H1 (cell line): ENCODE results near the gene APOL3. TPM values are rescaled to one million over a fixed set of nuclear protein-coding genes. Genes with fewer than 3 reads are reported as not detected.

ENCODE experiments used
- CTCF ChIA-PET: fragments of 300-600 bp; sonication (Branson Sonifier 250); formaldehyde crosslinking; loops from one replicate; lab custom pipeline; 2021; ENCODE audit not compliant: partially characterized antibody; lab: Charles Lee
- POLR2A ChIA-PET: fragments of 300-600 bp; sonication (Branson Sonifier 250); formaldehyde crosslinking; loops from one replicate; lab custom pipeline; 2021; ENCODE audit warnings: inconsistent platforms; ENCODE audit not compliant: partially characterized antibody; lab: Charles Lee
- DNase-seq, 2 experiments: peaks; one replicate each; pipeline versions ENCODE4 v3.0.0 to v3.0.0-alpha.2; 2010 to 2022; ENCODE audit warnings: low spot score in 2 of 2, low read depth in 1 of 2, mixed read lengths in 1 of 2
- FAIRE-seq: peaks from 2 replicates; lab custom pipeline; 2011; peaks lifted over from hg19 to GRCh38; lab: Jason Lieb, UNC
- H2AFZ ChIP-seq: 2 replicates; pipeline ENCODE4 v1.8.1; 2012; ENCODE audit warnings: low read length, inconsistent platforms
- H2AK5ac ChIP-seq: 2 replicates; pipeline ENCODE4 v1.6.1; 2013; ENCODE audit warnings: low read depth, low read length
- H2BK120ac ChIP-seq: replicated peaks from 2 replicates; pipeline ENCODE3; 2013; ENCODE audit warnings: low read depth, low read length, inconsistent platforms
- H2BK12ac ChIP-seq: 2 replicates; pipeline ENCODE4 v1.6.1; 2013; ENCODE audit warnings: low read depth, low read length
- H2BK15ac ChIP-seq: 2 replicates; pipeline ENCODE4 v1.6.1; 2013; ENCODE audit warnings: low read length
- H2BK20ac ChIP-seq: 2 replicates; pipeline ENCODE4 v1.6.1; 2013; ENCODE audit warnings: low read length
- H2BK5ac ChIP-seq: 2 replicates; pipeline ENCODE4 v1.6.1; 2013; ENCODE audit warnings: low read depth, low read length
- H3K14ac ChIP-seq: 2 replicates; pipeline ENCODE4 v1.6.1; 2013; ENCODE audit warnings: inconsistent platforms; ENCODE audit not compliant: insufficient read length
- H3K18ac ChIP-seq: 2 replicates; pipeline ENCODE4 v1.6.1; 2013; ENCODE audit warnings: low read length; ENCODE audit errors: extremely low read depth
- H3K23ac ChIP-seq: 2 replicates; pipeline ENCODE4 v1.6.1; 2013; ENCODE audit warnings: inconsistent platforms; ENCODE audit not compliant: insufficient read length
- H3K23me2 ChIP-seq: 2 replicates; pipeline ENCODE4 v1.6.1; 2013; ENCODE audit warnings: low read depth, low read length
- H3K27ac ChIP-seq: 2 replicates; pipeline ENCODE4 v1.6.1; 2011; ENCODE audit warnings: low read depth, low read length, inconsistent platforms
- H3K27me3 ChIP-seq, 4 experiments: replicated peaks in 1 of 4; 1 replicate in 1 of 4; 2 replicates in 3 of 4; pipeline versions ENCODE4 v1.6.1 to v1.8.1; 2011 to 2013; ENCODE audit warnings: low read length in 3 of 4, mild to moderate bottlenecking in 3 of 4, inconsistent platforms in 2 of 4, mixed read lengths in 2 of 4, moderate library complexity in 1 of 4; ENCODE audit not compliant: control insufficient read depth in 3 of 4, insufficient read depth in 3 of 4; ENCODE audit errors: extremely low read depth in 1 of 4
- H3K36me3 ChIP-seq, 4 experiments: 2 replicates each; pipeline versions ENCODE4 v1.6.1 to v1.8.1; 2011 to 2013; ENCODE audit warnings: mild to moderate bottlenecking in 4 of 4, low read length in 3 of 4, moderate library complexity in 2 of 4, control low read depth in 1 of 4, inconsistent platforms in 1 of 4; ENCODE audit not compliant: insufficient read depth in 4 of 4, control insufficient read depth in 2 of 4
- H3K4ac ChIP-seq: replicated peaks from 2 replicates; pipeline ENCODE3; 2013; ENCODE audit warnings: low read length, low read depth, mixed read lengths, inconsistent platforms; ENCODE audit not compliant: insufficient read length
- H3K4me1 ChIP-seq, 4 experiments: replicated peaks in 1 of 4; 1 replicate in 1 of 4; 2 replicates in 3 of 4; pipeline versions ENCODE4 v1.6.1 to v1.8.1; 2011 to 2013; ENCODE audit warnings: low read length in 3 of 4, inconsistent platforms in 2 of 4, mixed read lengths in 1 of 4; ENCODE audit not compliant: insufficient read depth in 4 of 4, control insufficient read depth in 3 of 4
- H3K4me2 ChIP-seq, 2 experiments: 2 replicates each; pipeline versions ENCODE4 v1.6.1 to v1.8.1; 2011 to 2013; ENCODE audit warnings: low read depth in 2 of 2, low read length in 2 of 2, control low read depth in 1 of 2, inconsistent platforms in 1 of 2, mild to moderate bottlenecking in 1 of 2; ENCODE audit not compliant: insufficient read depth in 1 of 2
- H3K4me3 ChIP-seq, 4 experiments: fragments of 200-600, 300-600 bp in 1 of 4; sonication (generic), shearing (Covaris generic), sonication (Bioruptor Twin) in 1 of 4; 2 replicates each; pipeline versions ENCODE4 v1.5.1 to v1.8.1; 2011 to 2016; ENCODE audit warnings: low read length in 4 of 4, low read depth in 3 of 4, control low read depth in 2 of 4, inconsistent platforms in 2 of 4, mild to moderate bottlenecking in 2 of 4, mixed read lengths in 1 of 4, moderate library complexity in 1 of 4; ENCODE audit not compliant: insufficient read depth in 2 of 4; ENCODE audit errors: extremely low read depth in 1 of 4
- H3K56ac ChIP-seq: replicated peaks from 2 replicates; pipeline ENCODE3; 2013; ENCODE audit warnings: low read depth, mild to moderate bottlenecking, mixed read lengths, low read length, inconsistent platforms; ENCODE audit not compliant: insufficient read length
- H3K79me1 ChIP-seq: 2 replicates; pipeline ENCODE4 v1.6.1; 2013; ENCODE audit warnings: low read depth, low read length, control low read depth
- H3K79me2 ChIP-seq, 2 experiments: 2 replicates each; pipeline versions ENCODE4 v1.6.1 to v1.8.1; 2012 to 2013; ENCODE audit warnings: low read length in 2 of 2, mild to moderate bottlenecking in 2 of 2, inconsistent platforms in 1 of 2; ENCODE audit not compliant: insufficient read depth in 2 of 2, control insufficient read depth in 1 of 2
- H3K9ac ChIP-seq, 4 experiments: replicated peaks in 1 of 4; 1 replicate in 1 of 4; 2 replicates in 3 of 4; pipeline versions ENCODE4 v1.6.1 to v1.8.1; 2011 to 2013; ENCODE audit warnings: low read depth in 3 of 4, low read length in 3 of 4, control low read depth in 2 of 4, mild to moderate bottlenecking in 2 of 4, moderate library complexity in 2 of 4, inconsistent platforms in 1 of 4; ENCODE audit errors: extremely low read depth in 1 of 4
- H3K9me3 ChIP-seq, 2 experiments: 2 replicates each; pipeline versions ENCODE4 v1.6.1 to v1.8.1; 2012 to 2013; ENCODE audit warnings: mild to moderate bottlenecking in 2 of 2, moderate library complexity in 2 of 2, control low read depth in 1 of 2, inconsistent platforms in 1 of 2, low read depth in 1 of 2, low read length in 1 of 2, mixed read lengths in 1 of 2; ENCODE audit not compliant: insufficient read depth in 2 of 2
- H4K20me1 ChIP-seq, 2 experiments: replicated peaks in 1 of 2; 2 replicates each; pipeline versions ENCODE3 to v1.8.1; 2011 to 2013; ENCODE audit warnings: inconsistent platforms in 2 of 2, low read length in 2 of 2, mild to moderate bottlenecking in 1 of 2; ENCODE audit not compliant: insufficient read depth in 2 of 2, control insufficient read depth in 1 of 2
- H4K5ac ChIP-seq: 2 replicates; pipeline ENCODE4 v1.6.1; 2013; ENCODE audit warnings: low read length, low read depth, mixed read lengths, inconsistent platforms; ENCODE audit not compliant: insufficient read length
- H4K8ac ChIP-seq: 2 replicates; pipeline ENCODE4 v1.8.0; 2013; ENCODE audit warnings: mild to moderate bottlenecking, moderate library complexity, low read length, inconsistent platforms; ENCODE audit not compliant: insufficient read depth; ENCODE audit errors: extremely low read depth
- H4K91ac ChIP-seq: replicated peaks from 2 replicates; pipeline ENCODE3; 2013; ENCODE audit warnings: low read length, mixed read lengths, inconsistent platforms; ENCODE audit not compliant: insufficient read length
- GTF2F1 ChIP-seq: IDR thresholded peaks from 2 replicates; pipeline ENCODE4 v1.6.1; 2012; ENCODE audit warnings: low read depth, low read length, improper control_type of control experiment, borderline replicate concordance
- KDM1A ChIP-seq: fragments of 200-600, 300-600 bp; sonication (generic); IDR thresholded peaks from 2 replicates; pipeline ENCODE4 v1.7.1; 2016; ENCODE audit warnings: mild to moderate bottlenecking, low read length, borderline replicate concordance
- KDM5A ChIP-seq: fragments of 200-600 bp; IDR thresholded peaks from 2 replicates; pipeline ENCODE4 v1.7.1; 2012; ENCODE audit warnings: mild to moderate bottlenecking, low read length, inconsistent platforms, mixed read lengths
- WGBS, 2 experiments: shearing (Covaris generic) in 1 of 2; methylation state at CpG; one replicate each; pipeline versions ENCODE4 v1.1.6 to v1.1.7; 2013 to 2015; ENCODE audit warnings: low lambda C conversion rate in 2 of 2, mixed read lengths in 2 of 2, inconsistent platforms in 1 of 2, low coverage in 1 of 2, missing lambda C conversion rate in 1 of 2; ENCODE audit not compliant: insufficient replicate concordance in 2 of 2, insufficient coverage in 1 of 2, insufficient read length in 1 of 2; ENCODE audit errors: extremely low coverage in 1 of 2, missing lambda C conversion rate in 1 of 2; 5-methylcytosine and 5-hydroxymethylcytosine counted together
- polyA plus RNA-seq, 7 experiments: library from polyadenylated mRNA; depleted of rRNA in 3 of 7; stranded (reverse) in 5 of 7; unstranded in 2 of 7; fragments of >200 nt in 5 of 7; fragments of 200-250 nt in 2 of 7; gene quantifications; 1 replicate in 5 of 7; 2 replicates in 1 of 7; 4 replicates in 1 of 7; pipeline versions ENCODE4 v1.2.1 to v1.2.3, GENCODE V29; 2011 to 2013; ENCODE audit warnings: missing spikeins in 2 of 7, mixed read lengths in 2 of 7
- total RNA-seq: library from RNA; stranded (reverse); fragmentation: NEBNext Ultra II Directional; extraction: Animal tissue kit (Norgen Biotek cat#: 25700); gene quantifications from 2 replicates; pipeline ENCODE4 v1.2.1, GENCODE V29; 2021

Gene APOL3
- total and polyA plus RNA-seq, 2 of the 8 experiments (the other 6 are each of a cell fraction or from before 2014, with no cell fraction given), result 0.12 TPM; not detected in 1

GRCh38 chr22:36106910-36107309 is 53.6 kb downstream of the APOL3 start:
- TF ChIP-seq KDM5A (no peak), GTF2F1 (no peak), KDM1A (peak; percentile 28; the same call in 1 of the 2 replicates)
- H3K4ac ChIP-seq, result no peak overlapping the region
- H3K36me3 ChIP-seq, result no peaks in the 10 kb centered on the region
- H3K4me2 ChIP-seq, result no peak overlapping the region
- CTCF ChIA-PET, result interaction anchor here (1.5 kb wide), 1 partner anchor 40 kb away, joined by 3 read pairs; no protein-coding TSS in a partner anchor
- H3K27ac ChIP-seq, result no peak overlapping the region
- no peaks in the 10 kb centered on the region for H4K20me1 ChIP-seq
- no peak overlapping the region for H3K4me3 ChIP-seq
- no peaks in the 10 kb centered on the region for H3K79me2 ChIP-seq
- no peak overlapping the region for H2BK5ac ChIP-seq
- POLR2A ChIA-PET, result no interaction called here
- H3K79me1 ChIP-seq, result no peaks in the 10 kb centered on the region
- H3K9ac ChIP-seq, result no peak overlapping the region
- DNase-seq (no peak), FAIRE-seq (no peak)
- H3K23me2 ChIP-seq, result no peaks in the 10 kb centered on the region
- no peak overlapping the region for H3K18ac ChIP-seq
- peaks cover 0 to 7% (median 4%) of the 10 kb centered on the region in 4 experiments; a peak in 5 of 7 replicates for H3K4me1 ChIP-seq
- no peak overlapping the region for H4K8ac ChIP-seq
- no peaks in the 10 kb centered on the region for H3K9me3 ChIP-seq
- no peak overlapping the region for H2AK5ac ChIP-seq
- H2BK12ac ChIP-seq, result no peak overlapping the region
- H3K14ac ChIP-seq, result no peak overlapping the region
- no peak overlapping the region for H4K91ac ChIP-seq
- no peak overlapping the region for H3K56ac ChIP-seq
- no peak overlapping the region for H3K23ac ChIP-seq
- no peak overlapping the region for H2BK20ac ChIP-seq
- no peak overlapping the region for H4K5ac ChIP-seq
- no peak overlapping the region for H2BK15ac ChIP-seq
- no peak overlapping the region for H2BK120ac ChIP-seq
- no peaks in the 10 kb centered on the region for H3K27me3 ChIP-seq
- WGBS, 2 experiments, result 88% methylated on average over 2 of the region's 2 CpGs; no CpG with 5 or more reads in 1 of the 2 experiments
- H2AFZ ChIP-seq, result no peak overlapping the region
